ENCODE results near the gene INPP4B. TPM values are rescaled to one million over a fixed set of nuclear protein-coding genes. Genes with fewer than 3 reads are reported as not detected.

INPP4B gene
- polyA plus RNA-seq, 1 experiment: 5.1 TPM

DNA sequence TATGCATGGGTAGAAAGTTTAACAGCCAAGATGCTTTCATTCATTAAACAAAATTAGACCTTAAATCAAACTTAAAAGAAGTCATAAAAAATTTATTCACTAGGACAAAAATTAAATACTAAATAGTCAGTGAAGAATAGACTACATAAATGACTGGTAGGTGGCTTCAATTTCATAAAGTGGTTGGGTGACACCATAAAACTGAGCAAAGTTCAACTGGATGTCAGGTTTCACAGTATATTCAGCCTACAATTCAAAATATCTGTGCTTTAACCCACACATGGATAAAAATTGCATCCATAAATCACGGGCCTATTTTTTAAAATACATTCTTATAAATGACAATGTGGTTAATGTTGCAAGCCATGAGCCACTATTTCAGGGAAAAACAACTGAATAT lies 627.4 kb downstream of the INPP4B start:
- POLR2A ChIA-PET: no interaction called here
- H3K9me3 ChIP-seq (ENCODE audit: control insufficient read depth, insufficient read depth, low read length): no peaks in the 10 kb centered on the region
- H3K4me3 ChIP-seq (ENCODE audit: low read depth, low read length): no peak overlapping the region
- DNase-seq (ENCODE audit: low read depth, low spot score): no peak
- TF ChIP-seq, protein P1, sequence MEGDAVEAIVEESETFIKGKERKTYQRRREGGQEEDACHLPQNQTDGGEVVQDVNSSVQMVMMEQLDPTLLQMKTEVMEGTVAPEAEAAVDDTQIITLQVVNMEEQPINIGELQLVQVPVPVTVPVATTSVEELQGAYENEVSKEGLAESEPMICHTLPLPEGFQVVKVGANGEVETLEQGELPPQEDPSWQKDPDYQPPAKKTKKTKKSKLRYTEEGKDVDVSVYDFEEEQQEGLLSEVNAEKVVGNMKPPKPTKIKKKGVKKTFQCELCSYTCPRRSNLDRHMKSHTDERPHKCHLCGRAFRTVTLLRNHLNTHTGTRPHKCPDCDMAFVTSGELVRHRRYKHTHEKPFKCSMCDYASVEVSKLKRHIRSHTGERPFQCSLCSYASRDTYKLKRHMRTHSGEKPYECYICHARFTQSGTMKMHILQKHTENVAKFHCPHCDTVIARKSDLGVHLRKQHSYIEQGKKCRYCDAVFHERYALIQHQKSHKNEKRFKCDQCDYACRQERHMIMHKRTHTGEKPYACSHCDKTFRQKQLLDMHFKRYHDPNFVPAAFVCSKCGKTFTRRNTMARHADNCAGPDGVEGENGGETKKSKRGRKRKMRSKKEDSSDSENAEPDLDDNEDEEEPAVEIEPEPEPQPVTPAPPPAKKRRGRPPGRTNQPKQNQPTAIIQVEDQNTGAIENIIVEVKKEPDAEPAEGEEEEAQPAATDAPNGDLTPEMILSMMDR (IDR thresholded peaks at IDR 0.05; ENCODE audit: low read depth, low read length): no peak
- CTCF ChIA-PET: no interaction called here
- H3K27me3 ChIP-seq (ENCODE audit: control insufficient read depth, insufficient read depth, low read length): no peaks in the 10 kb centered on the region
- no peak overlapping the region for H3K27ac ChIP-seq (ENCODE audit: low read depth, low read length)

DNA sequence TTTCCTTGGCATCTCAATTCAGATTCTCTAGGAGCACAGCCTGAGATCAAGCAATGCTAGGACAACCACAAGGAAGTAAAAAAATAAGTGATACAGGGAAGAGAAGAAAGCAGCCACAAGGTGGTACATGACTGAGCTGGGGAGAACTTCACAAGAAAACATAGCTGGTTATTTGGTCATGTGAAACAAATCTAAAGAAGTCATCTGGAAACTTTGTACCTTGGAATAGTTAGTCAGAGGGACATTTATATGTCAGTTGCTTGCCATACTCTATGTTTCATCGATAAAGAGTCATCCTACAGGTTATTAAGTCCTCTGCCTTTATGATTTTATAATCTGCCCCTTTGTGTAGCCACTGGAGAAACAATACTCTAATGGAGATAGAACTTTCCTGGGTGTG lies 634.7 kb downstream of the INPP4B start:
- CTCF ChIA-PET: no interaction called here
- TF ChIP-seq, protein P1 (IDR thresholded peaks at IDR 0.05; ENCODE audit: low read depth, low read length): no peak
- no peak for DNase-seq (ENCODE audit: low read depth, low spot score)
- Histone ChIP-seq H3K27me3 (ENCODE audit: control insufficient read depth, insufficient read depth, low read length) (no peaks in the 10 kb centered on the region), H3K9me3 (ENCODE audit: control insufficient read depth, insufficient read depth, low read length) (no peaks in the 10 kb centered on the region), H3K4me3 (ENCODE audit: low read depth, low read length) (no peak overlapping the region), H3K27ac (ENCODE audit: low read depth, low read length) (no peak overlapping the region)
- POLR2A ChIA-PET: no interaction called here

GRCh38 chr4:142203505-142203904 lies 642.6 kb downstream of the INPP4B start:
- no peak for DNase-seq (ENCODE audit: low read depth, low spot score)
- Histone ChIP-seq H3K27ac (ENCODE audit: low read depth, low read length) (no peak overlapping the region), H3K9me3 (ENCODE audit: control insufficient read depth, insufficient read depth, low read length) (no peaks in the 10 kb centered on the region), H3K4me3 (ENCODE audit: low read depth, low read length) (no peak overlapping the region), H3K27me3 (ENCODE audit: control insufficient read depth, insufficient read depth, low read length) (no peaks in the 10 kb centered on the region)
- CTCF ChIA-PET: no interaction called here
- POLR2A ChIA-PET: no interaction called here
- TF ChIP-seq, protein P1 (IDR thresholded peaks at IDR 0.05; ENCODE audit: low read depth, low read length): no peak

DNA sequence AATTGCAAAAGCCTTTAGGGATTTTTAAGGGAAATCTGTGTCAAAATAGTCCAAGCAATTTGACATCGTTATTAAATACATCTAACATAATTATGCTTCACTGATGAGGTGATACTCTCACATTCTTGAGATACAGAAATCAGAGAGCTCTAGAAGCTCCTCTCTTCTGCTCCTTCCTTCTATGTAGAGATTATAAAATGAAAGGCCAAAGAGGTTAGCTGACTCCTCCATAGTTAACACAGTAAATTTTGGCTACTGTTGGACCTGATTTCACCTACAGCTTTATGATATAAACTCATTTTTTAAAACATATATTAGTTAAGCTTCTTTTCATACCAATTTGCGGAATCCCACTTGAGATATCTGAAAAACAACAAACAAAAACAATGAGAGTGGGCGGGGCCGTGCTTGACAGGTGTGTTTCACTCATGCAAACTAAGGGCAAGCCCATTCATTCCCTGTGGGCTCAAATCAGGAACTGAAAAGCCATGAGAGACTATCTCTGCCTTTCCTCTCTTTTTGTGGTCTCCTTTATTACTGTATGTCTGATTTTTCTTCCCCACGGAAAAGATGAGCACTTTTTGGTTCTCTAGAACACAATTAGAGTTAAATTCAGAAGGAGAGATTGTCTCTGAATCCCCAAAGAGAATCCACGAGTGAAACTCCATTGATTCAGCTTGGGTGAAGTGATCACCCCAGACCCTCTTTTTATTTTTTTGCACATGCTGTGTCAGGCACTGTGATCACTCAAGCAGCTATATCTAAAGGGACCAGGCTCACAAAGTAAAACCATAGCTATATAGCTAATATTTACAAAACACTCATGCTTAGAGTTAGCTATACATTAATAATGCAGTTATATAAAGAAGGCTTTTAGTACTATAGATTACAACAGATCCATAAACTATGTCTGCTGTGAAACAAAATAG lies 643.4 kb downstream of the INPP4B start:
- ChIA-PET CTCF (interaction anchor here (0.5 to 0.9 kb wide), 2 partner anchors 150 to 655 kb away, joined by 3 read pairs; no protein-coding TSS in a partner anchor), POLR2A (no interaction called here)
- Histone ChIP-seq H3K9me3 (ENCODE audit: control insufficient read depth, insufficient read depth, low read length) (no peaks in the 10 kb centered on the region), H3K4me3 (ENCODE audit: low read depth, low read length) (no peak overlapping the region), H3K27ac (ENCODE audit: low read depth, low read length) (no peak overlapping the region), H3K27me3 (ENCODE audit: control insufficient read depth, insufficient read depth, low read length) (no peaks in the 10 kb centered on the region)
- DNase-seq (ENCODE audit: low read depth, low spot score): no peak
- TF ChIP-seq, protein P1 (IDR thresholded peaks at IDR 0.05; ENCODE audit: low read depth, low read length): no peak

DNA sequence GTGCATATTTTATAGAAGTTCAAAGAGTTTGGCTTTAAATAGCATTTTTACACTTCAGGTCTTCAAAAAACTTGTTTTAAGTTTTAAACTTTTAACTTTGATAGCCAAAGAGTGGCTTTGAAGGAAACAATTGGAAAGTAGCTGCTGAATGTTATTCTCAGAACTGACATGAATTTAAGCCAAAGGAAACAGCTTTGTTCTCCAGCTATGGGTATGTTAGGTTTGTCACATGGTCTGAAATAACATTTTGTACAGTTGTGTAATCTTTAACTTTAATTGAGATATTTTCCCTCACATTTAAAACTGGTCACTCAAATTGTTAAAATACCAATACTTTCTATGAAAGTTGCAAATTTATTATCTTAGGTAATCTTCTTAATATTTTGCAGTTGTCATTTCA lies 645.1 kb downstream of the INPP4B start:
- no peak overlapping the region for H3K4me3 ChIP-seq (ENCODE audit: low read depth, low read length)
- H3K27me3 ChIP-seq (ENCODE audit: control insufficient read depth, insufficient read depth, low read length): no peaks in the 10 kb centered on the region
- ChIA-PET POLR2A (no interaction called here), CTCF (no interaction called here)
- H3K9me3 ChIP-seq (ENCODE audit: control insufficient read depth, insufficient read depth, low read length): no peaks in the 10 kb centered on the region
- no peak for DNase-seq (ENCODE audit: low read depth, low spot score)
- TF ChIP-seq, protein P1 (IDR thresholded peaks at IDR 0.05; ENCODE audit: low read depth, low read length): no peak
- no peak overlapping the region for H3K27ac ChIP-seq (ENCODE audit: low read depth, low read length)

All from AG04450 (cell line).